ENCODE measurements around the gene CLEC3A.
"Not testable (repeated sequence)": the region's sequence is repeated elsewhere in the genome, so short reads cannot be mapped to it uniquely, and the experiment has no call there.

CLEC3A gene, protein sequence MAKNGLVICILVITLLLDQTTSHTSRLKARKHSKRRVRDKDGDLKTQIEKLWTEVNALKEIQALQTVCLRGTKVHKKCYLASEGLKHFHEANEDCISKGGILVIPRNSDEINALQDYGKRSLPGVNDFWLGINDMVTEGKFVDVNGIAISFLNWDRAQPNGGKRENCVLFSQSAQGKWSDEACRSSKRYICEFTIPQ

DNA sequence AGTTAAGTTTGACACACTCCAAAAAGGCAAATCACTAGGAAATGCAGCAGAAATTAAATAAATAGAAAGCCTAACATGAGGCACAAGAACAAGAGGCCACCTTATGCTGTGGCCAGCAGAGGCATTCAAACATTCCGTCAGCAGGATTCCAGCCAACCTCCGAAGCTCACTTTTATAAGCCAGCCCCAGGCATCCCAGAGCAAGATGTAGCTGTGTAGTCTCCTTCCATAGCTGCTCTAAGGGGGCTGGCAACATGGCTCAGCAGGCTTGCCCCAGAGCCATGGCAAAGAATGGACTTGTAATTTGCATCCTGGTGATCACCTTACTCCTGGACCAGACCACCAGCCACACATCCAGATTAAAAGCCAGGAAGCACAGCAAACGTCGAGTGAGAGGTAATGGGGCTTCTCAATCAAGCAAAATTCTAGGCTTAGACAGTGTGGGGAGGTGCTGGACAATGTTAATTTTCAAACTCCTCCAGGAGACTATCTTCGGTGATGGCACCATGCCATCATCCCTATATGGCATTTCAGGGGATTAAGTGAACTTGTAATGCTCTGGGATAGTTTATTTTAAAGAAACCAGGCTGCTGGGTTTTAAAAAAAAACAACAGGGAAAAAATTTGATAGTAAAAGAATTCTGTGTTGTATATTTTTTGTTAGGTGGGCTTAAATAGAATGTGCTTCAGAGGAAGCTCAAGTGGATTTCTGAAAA is at the start of gene CLEC3A:
TSS of gene CLEC3A (plus strand) at position 202 of the 714 bp plus-strand sequence. CDS start at position 281, 79 bp downstream.
- no peak for DNase-seq

DNA sequence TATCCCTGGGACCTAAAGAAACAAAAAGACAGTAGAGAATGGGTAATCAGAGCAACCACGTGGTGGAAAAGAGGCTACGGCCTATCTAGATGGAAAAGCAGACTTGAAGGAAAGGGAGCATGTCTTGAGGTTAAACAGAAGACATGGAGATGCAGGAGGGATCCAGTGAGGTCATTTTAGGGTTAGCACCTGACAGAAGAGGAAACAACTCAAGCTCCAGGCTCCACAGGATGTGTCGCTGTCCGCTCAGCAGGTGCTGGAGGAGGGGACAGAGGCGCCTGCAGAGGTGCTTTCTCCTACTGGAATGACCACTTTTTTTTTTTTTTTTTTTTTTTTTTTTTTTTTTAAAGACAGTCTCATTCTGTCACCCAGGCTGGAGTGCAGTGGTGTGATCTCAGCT is 47.5 kb upstream of the CLEC3A start:
- DNase-seq: no peak

DNA sequence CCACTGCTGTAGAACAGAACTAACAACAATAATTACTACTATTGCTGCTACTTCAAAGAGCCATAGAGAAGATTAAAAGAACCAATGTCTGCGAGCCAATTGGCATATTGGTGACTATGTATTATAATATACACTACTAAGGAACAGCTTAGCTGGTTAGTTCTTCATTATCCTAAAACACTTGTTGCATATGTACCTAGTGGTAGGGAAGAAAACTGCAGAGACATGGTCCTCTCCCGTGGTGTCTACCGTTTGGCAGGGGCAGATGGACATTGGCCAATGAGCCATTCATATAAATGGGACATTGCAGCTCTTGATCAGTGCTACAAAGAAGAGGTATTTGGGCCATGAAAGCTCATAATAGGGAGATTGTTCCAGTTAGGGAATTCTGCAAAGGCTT is 46.4 kb upstream of the CLEC3A start:
- no peak for DNase-seq

DNA sequence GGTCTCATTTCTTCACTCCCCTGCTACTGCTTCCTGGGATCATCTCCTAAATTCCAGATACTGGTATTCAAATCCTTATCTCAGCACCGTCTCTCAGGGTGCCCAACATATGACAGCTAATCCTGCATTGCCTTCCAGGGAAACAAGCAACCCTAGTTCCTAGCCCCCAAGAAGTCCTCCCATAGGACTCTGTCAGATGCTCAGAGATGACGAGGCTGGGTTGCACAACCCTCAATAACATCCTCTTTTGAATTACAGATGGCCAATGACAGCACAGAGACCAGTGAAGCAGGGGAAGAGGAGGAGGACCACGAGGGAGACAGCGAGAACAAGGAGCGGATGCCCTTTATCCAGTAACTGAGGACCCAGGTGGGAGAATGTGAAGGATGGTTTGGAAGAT is 45.0 kb upstream of the CLEC3A start:
- DNase-seq: no peak

DNA sequence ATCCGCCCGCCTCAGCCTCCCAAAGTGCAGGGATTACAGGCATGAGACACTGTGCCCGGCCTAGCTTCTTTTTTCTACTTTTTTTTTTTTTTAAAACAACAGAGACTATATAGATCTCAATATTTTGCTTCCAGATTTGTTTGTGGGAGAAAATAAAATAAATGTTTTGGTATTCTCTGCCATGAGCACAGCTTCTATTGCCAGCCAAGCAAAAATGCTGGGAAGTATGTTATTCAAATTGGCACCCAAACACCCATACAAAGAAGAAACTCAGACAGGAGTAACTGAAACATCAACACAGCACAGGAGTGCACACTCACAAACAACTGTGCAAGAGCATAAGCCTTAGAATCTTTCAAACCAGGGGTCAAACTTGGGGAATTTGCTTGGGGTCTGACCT is 37.2 kb upstream of the CLEC3A start:
- no peak for DNase-seq

DNA sequence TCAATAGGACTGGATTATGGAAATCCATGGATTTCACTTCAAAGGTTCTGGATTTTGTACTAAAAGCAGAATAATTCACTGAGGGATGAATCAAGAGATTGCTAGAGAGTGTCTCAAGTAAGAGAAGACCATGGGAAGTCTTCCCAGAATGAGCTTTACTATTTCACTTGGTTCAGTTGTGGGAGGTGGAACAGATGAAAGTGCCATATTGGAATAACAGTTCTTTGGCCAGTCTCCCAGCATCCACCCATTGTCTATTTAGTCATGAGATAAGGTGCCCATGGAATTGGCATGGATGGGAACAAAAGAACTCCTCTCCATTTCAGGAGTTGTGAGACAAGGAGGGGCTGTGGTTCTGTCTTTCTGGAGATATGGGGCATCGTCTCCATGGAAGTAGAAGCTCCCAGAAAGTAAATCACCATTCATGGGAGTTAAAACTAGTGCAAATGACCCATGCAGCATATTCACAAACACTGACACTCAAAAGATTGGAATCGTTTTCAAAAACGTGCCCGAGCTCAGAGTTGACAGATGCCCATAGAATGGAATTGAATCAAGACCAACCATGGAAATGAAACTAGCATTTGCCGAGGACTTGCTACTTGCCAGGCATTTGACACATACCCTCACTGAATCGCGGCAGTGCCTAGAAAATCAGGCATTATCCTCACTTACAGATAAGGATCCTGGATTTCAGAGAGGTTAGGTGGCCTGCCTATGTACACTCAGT is 36.2 kb upstream of the CLEC3A start:
- DNase-seq: no peak

DNA sequence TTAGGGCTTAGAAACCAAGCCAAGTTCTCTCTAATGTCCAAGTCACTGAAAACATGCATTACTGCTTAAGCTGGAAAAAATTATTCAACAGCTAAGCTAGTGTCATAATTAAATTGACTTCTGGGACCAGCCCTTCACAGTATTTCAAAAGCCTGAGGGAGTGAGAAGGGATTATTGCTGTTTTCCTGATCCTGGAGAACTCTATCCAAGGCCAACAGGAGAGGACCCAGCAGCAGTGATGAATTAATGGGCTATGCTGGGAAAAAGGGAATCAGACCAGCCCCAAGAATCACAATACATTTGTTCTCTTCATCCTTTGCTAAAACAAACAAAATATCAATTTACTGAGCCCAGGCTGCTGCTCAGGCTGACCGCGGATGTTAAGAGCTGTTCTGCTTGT is 34.5 kb upstream of the CLEC3A start:
- DNase-seq: no peak

DNA sequence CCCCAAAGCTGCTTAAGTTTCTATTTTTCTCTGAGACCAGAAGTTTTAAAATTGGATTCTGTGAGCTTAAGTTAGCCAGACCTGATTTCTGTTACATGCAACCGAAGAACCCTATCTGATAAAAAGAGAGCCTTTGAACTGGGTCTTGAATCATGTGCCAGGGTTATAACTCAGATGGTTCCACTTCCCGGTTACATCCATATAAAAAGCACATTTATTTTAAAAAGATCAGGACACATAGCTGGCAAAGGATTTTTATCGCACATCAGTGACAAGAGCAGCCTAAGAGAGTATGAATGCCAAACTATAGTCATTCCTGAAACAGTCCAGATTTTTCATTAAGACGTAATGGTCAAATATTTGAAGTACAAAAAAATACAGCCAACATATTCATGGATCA is 32.5 kb upstream of the CLEC3A start:
- no peak for DNase-seq

DNA sequence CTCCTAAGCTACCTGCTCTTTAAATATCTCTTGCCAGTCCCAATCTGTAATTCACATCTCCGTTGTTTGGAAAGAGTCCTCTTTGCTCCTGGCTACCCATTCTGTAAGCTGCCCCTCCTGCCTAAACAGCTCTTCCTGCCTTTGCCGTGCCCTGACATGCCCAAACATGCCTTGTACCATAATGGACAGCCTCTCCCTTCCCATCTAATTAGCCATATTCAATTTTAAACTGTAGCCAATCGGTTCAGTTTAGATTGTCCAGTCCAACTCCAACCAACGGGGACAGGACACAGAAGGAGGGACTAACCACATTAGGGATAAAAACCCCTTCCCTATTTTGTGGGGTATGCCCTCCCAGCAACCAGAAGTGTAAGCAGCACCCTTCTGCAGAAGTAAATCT is 30.6 kb upstream of the CLEC3A start:
- no peak for DNase-seq

DNA sequence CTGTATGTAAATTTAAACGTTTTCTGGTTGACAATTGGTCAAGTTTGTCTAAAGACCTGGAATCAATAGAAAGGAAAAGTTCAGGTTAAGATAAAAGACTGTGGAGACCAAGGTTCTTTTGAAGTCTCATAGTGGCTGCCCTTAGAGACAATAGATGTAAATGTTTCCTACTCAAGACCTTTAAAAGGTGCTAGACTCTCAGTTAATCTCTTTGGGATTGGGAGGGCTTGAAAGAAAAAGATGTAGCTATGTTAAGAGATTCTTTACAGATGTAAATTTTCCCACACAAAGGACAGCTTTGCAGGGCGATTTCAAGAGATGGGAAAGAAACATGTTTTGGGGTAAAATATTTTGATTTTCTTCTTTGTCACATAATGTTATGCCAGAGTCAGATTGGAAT is 30.0 kb upstream of the CLEC3A start:
- not testable (repeated sequence) for DNase-seq

DNA sequence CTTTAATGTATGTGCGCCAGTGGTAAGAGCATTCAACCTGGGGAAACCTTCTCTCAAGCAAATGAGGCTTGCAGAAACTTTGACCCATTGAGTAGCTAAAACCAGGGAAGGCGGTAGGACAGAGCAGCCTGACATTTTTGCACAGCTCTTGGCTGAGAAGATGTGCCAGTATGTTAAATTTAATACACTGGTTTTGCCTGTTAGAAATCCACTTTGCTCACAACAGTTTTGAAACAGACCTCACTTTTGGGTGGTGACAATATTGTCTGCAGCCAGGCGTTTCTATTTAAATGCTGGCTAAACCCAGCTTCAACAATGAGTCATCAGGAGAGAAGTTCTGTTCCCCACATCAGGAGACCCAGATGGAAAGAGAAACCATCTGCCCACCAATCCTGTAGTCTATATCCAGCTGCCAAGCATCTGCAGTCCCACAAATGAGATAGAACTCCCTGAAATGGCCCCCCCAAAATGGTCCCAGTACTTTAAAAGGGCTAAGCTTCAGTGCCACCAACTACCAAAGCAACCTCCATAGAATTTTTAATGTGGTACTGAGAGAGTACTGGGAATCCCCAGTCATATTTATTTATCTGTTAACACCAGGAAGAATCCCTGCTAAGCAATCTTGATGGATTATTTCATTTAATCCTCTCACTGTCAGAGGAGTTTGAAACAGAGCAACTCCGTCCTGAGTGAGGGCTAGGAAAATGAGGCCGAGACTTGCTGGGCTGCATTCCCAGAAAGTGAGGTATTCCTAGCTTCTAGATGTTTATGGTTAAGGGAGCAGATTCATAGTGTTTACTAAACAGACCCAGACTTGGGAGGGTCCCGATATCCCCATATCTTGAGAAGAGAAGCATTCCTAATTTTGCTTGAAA is 29.0 kb upstream of the CLEC3A start:
- no peak for DNase-seq

DNA sequence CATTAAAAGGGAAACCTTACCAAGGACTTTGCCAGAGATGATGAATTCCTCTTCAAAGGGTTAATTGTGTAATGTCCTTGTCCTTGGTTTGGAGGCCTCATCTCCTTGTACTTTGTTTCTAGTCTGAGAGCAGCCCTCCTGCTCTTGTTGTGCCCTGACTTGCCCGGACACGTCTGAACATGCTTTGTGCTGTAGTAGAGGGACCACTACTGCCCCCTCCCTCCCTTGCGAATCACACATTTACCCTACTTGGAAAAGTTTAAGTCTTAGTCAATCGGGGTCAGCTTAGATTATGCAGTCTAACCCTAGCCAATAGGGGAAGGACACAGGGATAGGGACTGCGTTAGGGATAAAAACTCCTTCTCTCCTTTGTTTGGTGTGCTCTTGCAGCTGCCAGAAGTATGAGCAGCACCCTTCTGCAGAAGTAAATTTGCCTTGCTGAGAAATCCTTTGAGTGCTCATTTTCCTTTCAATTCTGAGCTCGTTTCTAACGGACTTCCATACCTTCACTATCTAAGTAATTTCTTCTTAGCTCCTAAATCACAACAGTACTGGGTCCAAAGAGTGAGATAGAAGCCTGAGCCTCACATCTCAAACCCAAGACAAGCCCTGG is 26.4 kb upstream of the CLEC3A start:
- DNase-seq: no peak

DNA sequence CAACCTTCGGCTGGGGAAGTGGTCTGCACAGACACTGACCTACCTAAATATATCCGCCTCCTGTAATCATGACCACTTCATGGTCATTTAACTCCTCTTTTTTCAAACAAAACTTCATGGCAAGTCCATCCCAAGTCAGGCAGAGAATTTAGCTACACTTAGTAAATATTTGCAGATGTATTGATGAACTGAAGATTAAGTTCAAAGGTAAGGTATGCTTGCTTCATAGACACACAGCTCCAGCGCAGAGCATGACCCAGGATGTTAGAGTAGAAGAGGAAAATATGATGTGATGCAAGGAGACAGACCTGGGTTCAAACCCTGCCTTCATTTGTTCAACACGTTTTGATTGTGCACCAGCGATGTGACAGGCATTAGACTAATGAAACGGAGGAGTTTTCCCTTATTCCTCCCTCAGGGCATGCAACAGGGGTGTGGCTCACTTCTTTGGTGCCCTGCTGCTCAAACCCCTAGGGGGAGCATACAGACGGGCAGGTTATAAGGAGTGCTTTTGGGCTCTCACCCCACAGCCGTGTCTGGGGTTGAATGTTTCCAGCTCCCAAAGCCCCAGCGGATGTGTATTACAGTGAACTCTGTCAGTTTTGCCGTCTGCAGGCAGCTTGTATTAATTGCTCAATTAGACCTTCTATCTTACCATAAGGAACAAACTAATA is 23.9 kb upstream of the CLEC3A start:
- DNase-seq: no peak

DNA sequence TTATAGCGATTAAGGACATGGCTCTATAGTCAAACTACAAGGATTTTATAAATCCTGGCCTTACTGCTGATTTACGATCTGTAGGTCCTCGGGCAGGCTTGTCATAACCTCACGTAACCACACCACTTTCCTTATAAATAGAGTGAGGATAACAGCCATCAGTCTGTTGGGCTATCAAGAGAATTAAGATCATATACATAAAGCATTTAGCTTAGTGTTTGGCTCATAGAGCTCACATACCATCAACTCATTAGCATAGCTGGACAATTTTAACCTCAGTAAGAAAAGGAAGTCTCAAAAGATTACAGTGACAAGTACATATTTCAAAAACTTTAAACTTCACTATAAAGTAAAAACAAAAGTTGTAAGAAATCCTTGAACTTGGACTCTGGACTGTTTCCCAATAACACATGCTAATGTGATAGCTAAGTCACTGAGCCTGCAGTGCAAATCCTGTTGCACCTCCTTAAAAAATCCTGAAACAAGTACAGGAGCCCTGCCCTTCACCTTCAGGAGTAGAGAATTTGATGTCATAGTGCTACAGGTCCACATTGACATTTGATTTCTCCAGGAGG is 20.8 kb upstream of the CLEC3A start:
- no peak for DNase-seq

DNA sequence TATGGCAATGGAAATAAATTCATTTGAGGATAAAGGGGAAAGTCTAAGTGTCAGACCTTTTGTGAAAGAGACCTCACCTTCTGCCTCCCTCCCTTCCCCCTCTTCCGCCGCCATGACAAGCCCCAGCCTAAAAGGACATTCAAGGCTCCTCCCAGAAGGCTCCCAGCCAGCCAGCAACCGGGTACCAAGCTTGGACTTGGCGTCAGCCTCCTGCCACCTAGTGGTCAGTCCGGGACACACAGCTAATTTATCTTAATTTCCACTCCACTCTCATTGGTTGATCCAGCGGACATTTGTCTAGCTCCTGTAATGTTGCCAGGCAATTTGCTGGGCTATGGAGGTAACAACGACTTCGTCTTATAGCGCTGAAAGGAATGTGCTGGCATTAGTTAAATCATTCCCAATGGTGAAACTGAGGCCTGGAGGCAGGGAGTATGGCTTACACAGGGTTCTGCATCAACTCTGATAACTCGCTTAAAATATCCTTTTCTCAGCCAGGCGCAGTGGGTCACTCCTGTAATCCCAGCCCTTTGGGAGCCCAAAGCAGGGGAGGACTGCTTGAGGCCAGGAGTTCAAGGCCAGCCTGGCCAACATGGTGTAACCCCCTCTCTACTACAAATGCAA is 19.3 kb upstream of the CLEC3A start:
- peak; percentile 89 for DNase-seq

DNA sequence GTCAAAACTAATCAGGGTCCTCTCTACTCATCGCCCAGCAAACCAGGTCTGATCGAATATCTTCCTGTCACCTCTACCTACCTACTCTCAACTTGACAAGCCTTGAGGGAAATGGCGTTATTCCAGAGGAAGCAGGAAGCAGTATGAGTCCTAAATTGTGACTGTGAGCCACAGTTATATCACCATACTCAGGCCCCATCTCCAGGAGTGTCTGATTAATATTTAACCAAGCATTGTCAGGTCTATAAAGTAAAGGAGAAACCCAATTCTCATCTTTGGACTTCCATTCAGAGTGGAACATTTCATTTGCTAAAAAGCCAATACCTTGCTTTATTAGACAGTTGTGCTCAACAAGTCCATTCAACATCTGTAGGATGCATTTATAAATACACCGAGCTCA is 17.8 kb upstream of the CLEC3A start:
- no peak for DNase-seq

DNA sequence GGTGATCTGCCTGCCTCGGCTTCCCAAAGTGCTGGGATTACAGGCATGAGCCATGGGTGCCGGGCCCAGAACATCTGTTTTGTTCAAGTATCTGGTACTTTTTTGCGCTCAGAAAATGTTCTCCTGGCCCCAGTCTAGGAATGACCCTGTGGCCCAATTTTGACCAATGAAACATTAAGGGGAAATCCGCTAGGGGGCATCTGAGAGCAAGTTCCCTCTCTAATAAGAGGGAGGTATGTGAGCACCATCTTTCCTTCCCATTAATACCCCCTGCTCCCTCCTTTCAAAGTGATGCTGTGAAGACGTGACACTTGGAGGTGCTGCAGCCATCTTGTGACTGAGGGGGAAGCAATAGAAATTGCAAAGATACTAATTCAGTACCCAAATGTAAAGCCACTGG is 16.5 kb upstream of the CLEC3A start:
- DNase-seq: peak; percentile 15

DNA sequence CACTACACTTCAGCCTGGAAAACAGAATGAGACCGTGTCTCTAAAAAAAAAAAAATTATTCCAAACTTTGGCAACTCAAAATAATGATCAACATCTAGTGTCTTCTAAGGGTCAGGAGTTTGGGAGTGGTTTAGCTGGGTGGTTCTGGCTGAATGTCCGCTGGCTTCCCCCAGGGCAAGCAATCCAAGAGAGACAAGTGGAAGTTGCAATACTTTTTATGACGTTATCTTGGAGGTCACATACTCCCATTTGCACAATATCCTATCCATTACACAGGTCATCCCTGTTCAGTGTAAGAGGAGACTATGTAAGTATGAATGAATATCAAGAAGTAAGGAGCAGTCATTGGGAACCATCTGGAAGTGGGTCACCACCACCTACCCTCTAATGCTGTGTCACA is 15.2 kb upstream of the CLEC3A start:
- no peak for DNase-seq

DNA sequence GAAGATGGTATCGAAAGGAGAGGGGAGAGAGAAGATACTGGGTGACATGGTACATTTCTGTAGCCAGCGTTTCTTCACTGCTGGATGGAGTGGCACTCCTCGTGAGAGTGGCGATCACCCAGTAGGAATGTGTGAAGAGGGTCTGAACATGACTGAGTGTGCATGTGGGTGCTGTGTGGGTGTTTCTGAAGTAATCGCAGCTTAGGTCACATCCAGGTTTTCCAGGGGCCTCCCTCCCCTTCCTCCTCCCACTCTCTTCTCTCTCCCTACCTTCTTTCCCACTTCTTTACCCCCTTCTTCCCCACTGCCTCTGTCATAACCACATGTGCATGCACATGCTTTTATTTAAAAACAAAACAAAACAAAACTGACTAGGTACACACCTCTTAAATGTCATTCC is 1.8 kb downstream of the CLEC3A start:
- DNase-seq: no peak

DNA sequence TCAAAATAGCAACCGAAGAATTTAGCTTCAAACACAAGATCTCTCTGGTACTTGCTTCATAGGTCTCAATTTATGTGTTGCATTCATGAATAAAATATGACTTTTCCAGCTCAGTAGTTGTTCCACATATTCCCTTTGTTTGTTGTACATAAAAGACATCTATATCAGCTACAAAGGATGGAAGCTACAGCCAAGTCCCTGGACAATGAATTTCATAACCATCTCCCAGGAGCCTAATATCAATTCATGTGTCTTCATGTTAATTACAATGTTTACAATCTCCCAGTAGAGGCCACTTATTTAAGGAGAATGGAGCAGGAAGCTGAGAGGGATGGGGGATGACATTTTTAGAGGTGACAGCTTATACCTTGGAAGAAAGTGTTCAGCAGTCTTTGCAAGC is 3.3 kb downstream of the CLEC3A start:
- no peak for DNase-seq

DNA sequence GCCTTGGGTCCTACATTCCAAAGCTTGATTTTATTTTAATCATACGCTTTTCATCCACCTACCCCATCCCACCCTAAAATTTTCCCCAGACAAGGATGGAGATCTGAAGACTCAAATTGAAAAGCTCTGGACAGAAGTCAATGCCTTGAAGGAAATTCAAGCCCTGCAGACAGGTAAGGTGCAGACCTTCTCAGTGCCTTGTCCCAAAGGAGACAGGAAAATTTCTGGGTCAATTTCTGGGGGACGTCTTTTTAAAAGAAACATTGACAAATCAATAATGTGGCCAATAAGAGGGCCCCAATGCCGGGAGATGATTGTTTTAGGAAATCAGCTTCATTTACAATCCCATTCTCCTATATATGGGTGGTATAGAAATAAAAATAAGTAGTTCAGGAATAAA is 5.7 kb downstream of the CLEC3A start:
- no peak for DNase-seq

Data from activated CD4-positive, alpha-beta T cell treated with anti-CD3 and anti-CD28 coated beads, Interleukin-2, Interleukin-6, amounts not matched to agents 100 ng/mL and 50 ng/mL, durations not matched to agents 16 hours and 8 hours (primary cell).